Liver (tissue), 3 donors: ENCODE measurements around the gene KSR1.

Experiments used
- EGR1 ChIP-seq, 2 donors: IDR thresholded peaks; 2 replicates each; pipeline ENCODE4 v1.6.1; 2016 to 2018; ENCODE audit warnings: antibody characterized with exemption in 2 of 2, low read depth in 2 of 2
- JUND ChIP-seq, 2 donors: IDR thresholded peaks; 2 replicates each; pipeline ENCODE4 v1.6.1; 2016; ENCODE audit warnings: antibody characterized with exemption in 2 of 2
- RAD21 ChIP-seq, 2 donors: IDR thresholded peaks; 2 replicates each; pipeline ENCODE4 v1.6.1; 2016; ENCODE audit warnings: antibody characterized with exemption in 2 of 2, mild to moderate bottlenecking in 2 of 2
- RXRA ChIP-seq, 2 donors: IDR thresholded peaks; 2 replicates each; pipeline ENCODE4 v1.6.1; 2017 to 2018; ENCODE audit warnings: antibody characterized with exemption in 2 of 2, mild to moderate bottlenecking in 1 of 2
- YY1 ChIP-seq: IDR thresholded peaks from 2 replicates; pipeline ENCODE4 v1.6.1; 2016; ENCODE audit warnings: antibody characterized with exemption, mild to moderate bottlenecking
- TF ChIP-seq, protein P1 (sequence below): fragments of 150-350 bp; IDR thresholded peaks from 2 replicates; pipeline ENCODE4 v1.5.1; 2017; ENCODE audit warnings: improper control_type of control experiment, low read depth, low read length; ENCODE audit not compliant: missing input control
- TF ChIP-seq, protein P2 (sequence below): IDR thresholded peaks from 2 replicates; pipeline ENCODE4 v1.6.1; 2016; ENCODE audit warnings: antibody characterized with exemption
- TF ChIP-seq, protein P3 (sequence below): IDR thresholded peaks from 2 replicates; pipeline ENCODE4 v1.6.1; 2016; ENCODE audit warnings: antibody characterized with exemption
- donor health status: healthy.
- donor health status: healthy.

DNA sequence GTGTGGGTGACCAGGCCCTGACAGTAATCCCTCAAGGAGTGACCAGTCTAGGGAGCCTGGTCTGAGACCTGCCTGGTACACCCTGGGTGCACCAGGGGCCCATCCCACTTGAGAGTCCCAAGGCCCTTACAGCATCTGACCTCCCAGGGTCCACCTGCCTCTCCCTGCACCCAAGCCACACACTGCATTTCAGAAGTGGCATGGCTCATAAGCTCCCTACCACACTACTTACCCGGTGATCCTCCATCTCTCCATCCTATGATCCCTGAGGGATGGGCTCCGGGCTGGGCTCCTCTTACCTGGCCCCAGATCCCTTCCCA lies 215.3 kb downstream of the KSR1 start:
- TF ChIP-seq, protein P1, sequence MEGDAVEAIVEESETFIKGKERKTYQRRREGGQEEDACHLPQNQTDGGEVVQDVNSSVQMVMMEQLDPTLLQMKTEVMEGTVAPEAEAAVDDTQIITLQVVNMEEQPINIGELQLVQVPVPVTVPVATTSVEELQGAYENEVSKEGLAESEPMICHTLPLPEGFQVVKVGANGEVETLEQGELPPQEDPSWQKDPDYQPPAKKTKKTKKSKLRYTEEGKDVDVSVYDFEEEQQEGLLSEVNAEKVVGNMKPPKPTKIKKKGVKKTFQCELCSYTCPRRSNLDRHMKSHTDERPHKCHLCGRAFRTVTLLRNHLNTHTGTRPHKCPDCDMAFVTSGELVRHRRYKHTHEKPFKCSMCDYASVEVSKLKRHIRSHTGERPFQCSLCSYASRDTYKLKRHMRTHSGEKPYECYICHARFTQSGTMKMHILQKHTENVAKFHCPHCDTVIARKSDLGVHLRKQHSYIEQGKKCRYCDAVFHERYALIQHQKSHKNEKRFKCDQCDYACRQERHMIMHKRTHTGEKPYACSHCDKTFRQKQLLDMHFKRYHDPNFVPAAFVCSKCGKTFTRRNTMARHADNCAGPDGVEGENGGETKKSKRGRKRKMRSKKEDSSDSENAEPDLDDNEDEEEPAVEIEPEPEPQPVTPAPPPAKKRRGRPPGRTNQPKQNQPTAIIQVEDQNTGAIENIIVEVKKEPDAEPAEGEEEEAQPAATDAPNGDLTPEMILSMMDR: no peak
- TF ChIP-seq, protein P2, sequence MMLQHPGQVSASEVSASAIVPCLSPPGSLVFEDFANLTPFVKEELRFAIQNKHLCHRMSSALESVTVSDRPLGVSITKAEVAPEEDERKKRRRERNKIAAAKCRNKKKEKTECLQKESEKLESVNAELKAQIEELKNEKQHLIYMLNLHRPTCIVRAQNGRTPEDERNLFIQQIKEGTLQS: no peak
- TF ChIP-seq RAD21 (IDR thresholded peaks at IDR 0.05) (no peak), YY1 (no peak), EGR1 (IDR thresholded peaks at IDR 0.05; ENCODE audit: low read depth in 2 of 2) (no peak), RXRA (IDR thresholded peaks at IDR 0.05) (no peak), JUND (IDR thresholded peaks at IDR 0.05) (no peak)
- TF ChIP-seq, protein P3, sequence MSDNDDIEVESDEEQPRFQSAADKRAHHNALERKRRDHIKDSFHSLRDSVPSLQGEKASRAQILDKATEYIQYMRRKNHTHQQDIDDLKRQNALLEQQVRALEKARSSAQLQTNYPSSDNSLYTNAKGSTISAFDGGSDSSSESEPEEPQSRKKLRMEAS: no peak
